ENCODE results near the gene WNT3A.

The WNT3A gene

DNA sequence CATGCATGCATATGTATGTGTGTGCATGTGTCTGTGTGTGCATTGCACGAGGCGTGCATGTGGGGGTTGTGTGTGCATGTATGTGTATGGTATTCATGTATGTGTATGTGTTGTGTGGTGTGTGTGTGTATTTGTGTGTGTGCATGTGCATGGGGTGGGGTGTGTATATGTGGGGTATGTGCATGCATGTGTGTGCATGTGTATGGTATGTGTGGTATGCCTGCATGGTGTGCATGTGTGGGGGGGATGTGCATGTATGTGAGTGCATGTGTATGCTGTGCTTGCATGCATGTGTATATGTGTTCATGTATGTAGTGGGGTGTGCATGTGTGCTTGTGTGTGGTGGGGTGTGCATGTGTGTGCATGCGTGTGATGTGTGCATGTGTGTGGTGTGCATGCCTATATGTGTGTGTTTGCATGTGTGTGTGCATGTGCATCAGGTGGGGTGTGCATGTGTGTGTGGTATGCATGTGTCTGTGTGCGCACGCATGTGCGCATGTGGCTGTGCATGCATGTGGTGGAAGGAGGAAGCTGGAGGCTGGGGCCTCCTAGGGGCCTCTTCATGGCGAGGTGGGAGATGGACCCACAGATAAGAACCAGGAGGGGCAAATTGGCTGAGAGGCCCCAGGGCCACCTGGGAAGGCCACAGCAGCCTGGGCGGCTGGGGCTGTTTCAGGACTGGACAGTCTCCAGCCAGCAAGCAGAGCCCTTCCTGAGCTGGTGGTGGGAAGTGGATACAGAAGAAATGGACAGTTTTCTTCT is 39.8 kb downstream of the WNT3A start:
- peaks cover 6% of the 10 kb centered on the region; the same call in 1 of the 2 replicates for H3K27me3 ChIP-seq
- H3K4me3 ChIP-seq (ENCODE audit: low read depth, low read length) = no peak overlapping the region
- TF ChIP-seq, protein P1, sequence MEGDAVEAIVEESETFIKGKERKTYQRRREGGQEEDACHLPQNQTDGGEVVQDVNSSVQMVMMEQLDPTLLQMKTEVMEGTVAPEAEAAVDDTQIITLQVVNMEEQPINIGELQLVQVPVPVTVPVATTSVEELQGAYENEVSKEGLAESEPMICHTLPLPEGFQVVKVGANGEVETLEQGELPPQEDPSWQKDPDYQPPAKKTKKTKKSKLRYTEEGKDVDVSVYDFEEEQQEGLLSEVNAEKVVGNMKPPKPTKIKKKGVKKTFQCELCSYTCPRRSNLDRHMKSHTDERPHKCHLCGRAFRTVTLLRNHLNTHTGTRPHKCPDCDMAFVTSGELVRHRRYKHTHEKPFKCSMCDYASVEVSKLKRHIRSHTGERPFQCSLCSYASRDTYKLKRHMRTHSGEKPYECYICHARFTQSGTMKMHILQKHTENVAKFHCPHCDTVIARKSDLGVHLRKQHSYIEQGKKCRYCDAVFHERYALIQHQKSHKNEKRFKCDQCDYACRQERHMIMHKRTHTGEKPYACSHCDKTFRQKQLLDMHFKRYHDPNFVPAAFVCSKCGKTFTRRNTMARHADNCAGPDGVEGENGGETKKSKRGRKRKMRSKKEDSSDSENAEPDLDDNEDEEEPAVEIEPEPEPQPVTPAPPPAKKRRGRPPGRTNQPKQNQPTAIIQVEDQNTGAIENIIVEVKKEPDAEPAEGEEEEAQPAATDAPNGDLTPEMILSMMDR (IDR thresholded peaks at IDR 0.05; ENCODE audit: low read depth, low read length) = no peak
- H3K4me1 ChIP-seq = no peaks in the 10 kb centered on the region
- DNase-seq = no peak
- no peaks in the 10 kb centered on the region for H3K9me3 ChIP-seq
- no peaks in the 10 kb centered on the region for H3K36me3 ChIP-seq

DNA sequence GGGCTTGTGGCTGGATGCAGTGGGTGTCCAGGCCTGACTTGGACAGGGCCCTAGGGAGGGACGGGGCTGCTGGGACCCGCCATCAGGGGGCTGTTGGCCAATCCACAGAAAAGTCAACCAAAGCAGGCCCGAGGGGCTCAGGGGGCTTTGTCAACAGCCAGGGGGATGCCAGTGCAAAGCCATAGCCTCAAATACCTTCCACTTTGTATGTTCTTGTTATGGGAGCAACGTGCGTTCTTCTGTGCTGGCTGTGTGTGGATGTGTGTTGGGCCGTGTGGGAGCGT is 40.3 kb downstream of the WNT3A start:
- no peaks in the 10 kb centered on the region for H3K36me3 ChIP-seq
- H3K4me1 ChIP-seq = no peaks in the 10 kb centered on the region
- no peak for DNase-seq
- TF ChIP-seq, protein P1 (IDR thresholded peaks at IDR 0.05; ENCODE audit: low read depth, low read length) = no peak
- peaks cover 6% of the 10 kb centered on the region; the same call in 1 of the 2 replicates for H3K27me3 ChIP-seq
- H3K4me3 ChIP-seq (ENCODE audit: low read depth, low read length) = no peak overlapping the region
- no peaks in the 10 kb centered on the region for H3K9me3 ChIP-seq

DNA sequence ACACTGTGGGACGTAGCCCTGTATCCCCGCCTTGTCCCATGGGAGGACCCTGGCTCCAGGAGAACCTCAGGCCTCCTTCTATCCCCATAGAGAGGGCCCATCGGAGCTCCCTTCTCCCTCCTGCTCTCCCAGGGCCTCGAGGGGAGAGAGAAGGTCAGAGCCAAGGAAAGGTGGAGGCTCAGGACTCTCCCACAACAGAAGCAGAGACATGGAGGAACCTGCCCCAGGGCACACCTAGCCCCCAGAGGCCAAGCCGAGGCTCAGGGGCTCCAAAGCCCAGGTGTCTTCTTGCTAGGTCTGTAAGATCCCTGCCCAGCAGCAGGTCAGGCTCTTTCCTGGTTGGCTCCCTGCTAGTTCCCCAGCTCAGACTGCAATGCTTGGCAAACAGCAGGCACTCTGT is 41.3 kb downstream of the WNT3A start:
- H3K4me3 ChIP-seq (ENCODE audit: low read depth, low read length) = no peak overlapping the region
- H3K27me3 ChIP-seq = 0 out of 2 replicates have a peak, but pooled peaks cover 3% of the 10 kb centered on the region
- H3K4me1 ChIP-seq = no peaks in the 10 kb centered on the region
- TF ChIP-seq, protein P1 (IDR thresholded peaks at IDR 0.05; ENCODE audit: low read depth, low read length) = no peak
- no peaks in the 10 kb centered on the region for H3K9me3 ChIP-seq
- DNase-seq = no peak
- H3K36me3 ChIP-seq = no peaks in the 10 kb centered on the region

DNA sequence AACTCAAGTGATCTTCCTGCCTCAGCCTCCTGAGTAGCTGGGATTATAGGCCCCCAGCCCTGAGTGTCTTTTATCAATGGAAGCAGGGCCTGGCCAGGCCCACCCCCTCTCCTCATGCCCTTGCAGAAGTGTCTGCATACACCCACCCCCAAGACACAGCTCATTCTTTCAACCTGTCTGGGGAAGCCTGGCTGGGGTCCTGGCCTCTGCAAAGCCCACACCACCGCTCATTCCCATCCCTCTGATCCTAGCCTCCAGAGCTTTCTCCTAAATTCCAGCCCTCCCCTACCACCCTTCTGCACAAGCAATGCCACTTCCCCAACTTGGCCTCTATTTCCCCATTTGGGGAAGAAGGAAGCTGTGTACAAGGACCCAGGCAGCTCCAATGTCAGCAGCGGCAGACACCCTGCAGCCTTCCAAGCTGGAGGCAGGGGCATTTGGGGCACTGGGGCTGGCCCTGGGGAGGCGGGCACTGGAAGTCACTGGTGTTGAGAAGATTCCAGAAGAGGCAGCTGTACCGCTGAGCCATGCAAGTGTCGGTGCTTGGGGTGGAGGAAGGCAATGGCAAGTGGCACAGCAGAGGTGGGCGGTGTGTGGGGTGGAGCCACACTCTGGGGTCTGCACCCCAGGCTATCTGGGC is 42.0 kb downstream of the WNT3A start:
- H3K9me3 ChIP-seq = no peaks in the 10 kb centered on the region
- no peak overlapping the region for H3K4me3 ChIP-seq (ENCODE audit: low read depth, low read length)
- no peaks in the 10 kb centered on the region for H3K4me1 ChIP-seq
- TF ChIP-seq, protein P1 (IDR thresholded peaks at IDR 0.05; ENCODE audit: low read depth, low read length) = no peak
- H3K36me3 ChIP-seq = no peaks in the 10 kb centered on the region
- H3K27me3 ChIP-seq = 0 out of 2 replicates have a peak, but pooled peaks cover 3% of the 10 kb centered on the region
- no peak for DNase-seq

DNA sequence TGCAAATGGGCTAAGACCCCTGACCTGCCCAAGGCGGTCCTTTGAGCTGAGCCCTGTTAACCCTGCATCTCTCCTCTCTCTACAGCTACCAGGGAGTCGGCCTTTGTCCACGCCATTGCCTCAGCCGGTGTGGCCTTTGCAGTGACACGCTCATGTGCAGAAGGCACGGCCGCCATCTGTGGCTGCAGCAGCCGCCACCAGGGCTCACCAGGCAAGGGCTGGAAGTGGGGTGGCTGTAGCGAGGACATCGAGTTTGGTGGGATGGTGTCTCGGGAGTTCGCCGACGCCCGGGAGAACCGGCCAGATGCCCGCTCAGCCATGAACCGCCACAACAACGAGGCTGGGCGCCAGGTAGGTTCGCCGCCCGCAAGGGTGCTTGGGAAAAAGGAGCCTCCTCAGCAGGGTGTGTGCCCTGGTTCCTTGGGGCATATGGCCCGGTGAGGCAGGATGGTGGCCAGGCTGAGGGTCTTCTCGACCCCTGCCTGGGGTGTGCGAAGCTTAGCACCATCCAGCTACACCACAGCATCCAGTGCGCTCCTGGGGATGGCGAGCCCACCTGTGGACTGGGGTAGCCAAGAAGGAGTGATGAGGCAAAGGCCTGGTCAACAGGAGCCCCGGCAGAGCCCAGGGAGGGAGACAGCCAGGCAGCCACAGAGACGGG is 43.9 kb downstream of the WNT3A start:
- TF ChIP-seq, protein P1 (IDR thresholded peaks at IDR 0.05; ENCODE audit: low read depth, low read length) = no peak
- Histone ChIP-seq H3K4me3 (ENCODE audit: low read depth, low read length) (no peak overlapping the region), H3K27me3 (peaks cover 6% of the 10 kb centered on the region), H3K4me1 (no peaks in the 10 kb centered on the region), H3K9me3 (no peaks in the 10 kb centered on the region), H3K36me3 (no peaks in the 10 kb centered on the region)
- DNase-seq = no peak
